Heart right ventricle (tissue), 16 donors: ENCODE results near the gene TPTE2. TPM values are rescaled to one million over a fixed set of nuclear protein-coding genes. Genes with fewer than 3 reads are reported as not detected.

Source experiments
- ATAC-seq, 8 donors: fragments of 200-7000 bp; cut with Tn5 transposase; one replicate each; pipeline ENCODE4 v1.9.1; 2020; ENCODE audit warnings: mild to moderate bottlenecking in 8 of 8, moderate library complexity in 8 of 8, moderate number of reproducible peaks in 1 of 8
- DNase-seq, 2 donors: peaks; one replicate each; pipeline ENCODE4 v3.0.0-alpha.2; 2020
- H3K27ac ChIP-seq, 10 donors: fragments of 200-600 bp; sonication (generic) in 2 of 10; one replicate each; pipeline versions ENCODE4 v1.5.0 to v1.8.0; 2020 to 2022; ENCODE audit warnings: mild to moderate bottlenecking in 3 of 10
- H3K27me3 ChIP-seq, 7 donors: fragments of 200-600 bp; one replicate each; pipeline ENCODE4 v1.8.0; 2021 to 2022; ENCODE audit warnings: mild to moderate bottlenecking in 2 of 7
- H3K36me3 ChIP-seq, 9 donors: fragments of 200-600 bp; sonication (generic) in 1 of 9; one replicate each; pipeline versions ENCODE4 v1.5.0 to v1.8.0; 2020 to 2022; ENCODE audit warnings: mild to moderate bottlenecking in 2 of 9
- H3K4me1 ChIP-seq, 9 donors: fragments of 200-600 bp; sonication (generic) in 1 of 9; one replicate each; pipeline versions ENCODE4 v1.5.0 to v1.8.0; 2020 to 2022; ENCODE audit warnings: mild to moderate bottlenecking in 4 of 9
- H3K4me3 ChIP-seq, 10 donors: fragments of 200-600 bp; sonication (generic) in 2 of 10; one replicate each; pipeline versions ENCODE4 v1.5.0 to v1.8.0; 2020 to 2022; ENCODE audit warnings: mild to moderate bottlenecking in 7 of 10, moderate library complexity in 2 of 10
- H3K9me3 ChIP-seq, 11 donors: fragments of 200-600 bp in 10 of 11; sonication (generic) in 2 of 11; one replicate each; pipeline versions ENCODE4 v1.5.0 to v1.8.0; 2013 to 2022; ENCODE audit warnings: mild to moderate bottlenecking in 2 of 11, control low read depth in 1 of 11, moderate library complexity in 1 of 11
- WGBS, 2 donors: extraction: QIAGEN DNeasy Blood & Tissue Kit; methylation state at CpG; one replicate each; pipeline ENCODE4 v1.1.7; 2013; ENCODE audit warnings: inconsistent platforms in 1 of 2; 5-methylcytosine and 5-hydroxymethylcytosine counted together
- intact Hi-C, 10 donors: fragments of 100-400 bp; cut with DNase I; formaldehyde crosslinking; loops; one replicate each; pipeline versions ENCODE4 v1.11.1 to v1.14.2; 2022
- polyA plus RNA-seq, 2 donors: library from polyadenylated mRNA; stranded (reverse); fragments of 200-250 nt; gene quantifications; one replicate each; pipeline ENCODE4 v1.2.3, GENCODE V29; 2013
- total RNA-seq, 10 donors: library from RNA; stranded (reverse); fragmentation: NEBNext Ultra II Directional in 3 of 10; extraction: Animal tissue kit (Norgen Biotek cat#: 25700) in 3 of 10; gene quantifications; one replicate each; pipeline versions ENCODE4 v1.2.1 to v1.2.4, GENCODE V29; 2021 to 2023
- TF ChIP-seq, protein P1 (sequence below), 9 donors: fragments of 200-600 bp; sonication (generic) in 2 of 9; IDR thresholded peaks; one replicate each; pipeline versions ENCODE4 v1.5.0 to v1.8.0; 2021 to 2022; ENCODE audit warnings: antibody characterized with exemption in 9 of 9, mild to moderate bottlenecking in 5 of 9, moderate library complexity in 1 of 9
- donor health status: Arrhythmogenic right ventricular cardiomyopathy.
- donor health status: ischemic (EF 13 %, LVEDD 7.1; RV severe dilation, severe dysfunction).
- donor health status: healthy with polysubstance abuse.
- donor health status: DM: no; HTN: yes; CAD: no.
- donor health status: DM: no; HTN: no; CAD: no.
- donor health status: ischemic (EF 25% LVEDD 6.9; RV normal size, moderate dysfunction).
- donor health status: ischemic (EF 25% LVEDD 5.7; RV mildly dilated, moderate dysfunction).
- donor health status: healthy.
- donor health status: DM: yes; HTN: yes; CAD: no.
- donor health status: Ischemic cardiomyopathy.
- donor health status: ischemic (EF 35%, LVEDD 5.7; RV mildly dilated, moderate dysfunction).
- donor health status: nonischemic (EF 11% LVEDD 7.7; RV severe dilation, severe dysfunction).
- donor health status: DM: yes; HTN: yes; CAD: no.
- donor health status: PGD.
- donor health status: ischemic (EF 29% LVEDD 5.4; RV normal size, mild dysfunction).
- donor health status: nonischemic (EF 23%, LVEDD 6.1; RV moderate dilation, normal function).

TPTE2 gene
- total and polyA plus RNA-seq, 12 donors: not detected

DNA sequence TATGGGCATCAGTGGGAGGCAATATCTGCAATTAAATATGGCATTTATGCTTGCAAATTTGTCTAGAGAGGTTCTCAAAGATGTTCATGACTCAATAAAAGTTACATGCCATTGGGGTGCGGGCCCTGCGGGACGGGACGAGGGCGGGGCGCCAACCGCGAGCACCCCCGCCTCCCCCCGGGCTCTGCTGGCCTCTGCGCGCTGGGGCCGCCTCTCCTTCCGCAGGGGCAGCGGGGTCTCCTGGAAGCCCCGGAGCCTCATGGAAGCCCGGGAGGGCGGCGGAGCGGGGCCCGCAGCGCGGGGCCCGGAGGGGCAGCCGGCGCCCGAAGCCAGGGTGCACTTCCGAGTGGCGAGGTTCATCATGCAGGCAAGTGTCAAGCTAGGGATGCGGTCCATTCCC, 179.2 kb downstream of the TPTE2 start:
- no peak for ATAC-seq
- 58 to 61% methylated on average over 30 of the region's 30 CpGs for WGBS, 2 donors
- intact Hi-C loops: no loop called here
- no peaks in the 10 kb centered on the region for H3K36me3 ChIP-seq
- H3K27me3 ChIP-seq: peaks cover 0 to 11% (median 0%) of the 10 kb centered on the region in 7 donors
- TF ChIP-seq, protein P1, sequence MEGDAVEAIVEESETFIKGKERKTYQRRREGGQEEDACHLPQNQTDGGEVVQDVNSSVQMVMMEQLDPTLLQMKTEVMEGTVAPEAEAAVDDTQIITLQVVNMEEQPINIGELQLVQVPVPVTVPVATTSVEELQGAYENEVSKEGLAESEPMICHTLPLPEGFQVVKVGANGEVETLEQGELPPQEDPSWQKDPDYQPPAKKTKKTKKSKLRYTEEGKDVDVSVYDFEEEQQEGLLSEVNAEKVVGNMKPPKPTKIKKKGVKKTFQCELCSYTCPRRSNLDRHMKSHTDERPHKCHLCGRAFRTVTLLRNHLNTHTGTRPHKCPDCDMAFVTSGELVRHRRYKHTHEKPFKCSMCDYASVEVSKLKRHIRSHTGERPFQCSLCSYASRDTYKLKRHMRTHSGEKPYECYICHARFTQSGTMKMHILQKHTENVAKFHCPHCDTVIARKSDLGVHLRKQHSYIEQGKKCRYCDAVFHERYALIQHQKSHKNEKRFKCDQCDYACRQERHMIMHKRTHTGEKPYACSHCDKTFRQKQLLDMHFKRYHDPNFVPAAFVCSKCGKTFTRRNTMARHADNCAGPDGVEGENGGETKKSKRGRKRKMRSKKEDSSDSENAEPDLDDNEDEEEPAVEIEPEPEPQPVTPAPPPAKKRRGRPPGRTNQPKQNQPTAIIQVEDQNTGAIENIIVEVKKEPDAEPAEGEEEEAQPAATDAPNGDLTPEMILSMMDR (IDR thresholded peaks at IDR 0.05): no peak
- no peaks in the 10 kb centered on the region for H3K9me3 ChIP-seq
- H3K4me3 ChIP-seq: no peak overlapping the region
- H3K4me1 ChIP-seq: no peaks in the 10 kb centered on the region
- DNase-seq: no peak
- H3K27ac ChIP-seq: no peak overlapping the region

Other genes with a start within 250 kb of the TPTE2 start
- 10 to 100 TPM; 20.4 to 35.4 (median 31.0) TPM for gene MPHOSPH8, start 72.1 kb upstream of the TPTE2 start, total RNA-seq
- gene MPHOSPH8, start 72.1 kb upstream of the TPTE2 start, polyA plus RNA-seq: 10 to 100 TPM; 13.3 to 50.5 TPM
- gene PSPC1, start 221.4 kb upstream of the TPTE2 start, total RNA-seq: 10 to 100 TPM; 22.5 to 34.0 (median 26.3) TPM
- gene PSPC1, start 221.4 kb upstream of the TPTE2 start, polyA plus RNA-seq: 10 to 100 TPM; 20.7 to 23.6 TPM